Stimulated activated CD8-positive, alpha-beta memory T cell treated with anti-CD3 and anti-CD28 coated beads, Interleukin-4, amount 100 ng/mL, for 1 hour (primary cell): ENCODE measurements around the gene RHOF.
"Not testable (repeated sequence)": the region's sequence is repeated elsewhere in the genome, so short reads cannot be mapped to it uniquely, and the experiment has no call there.

Source experiments
- DNase-seq, 2 donors: peaks; one replicate each; pipeline ENCODE4 v3.0.0-alpha.2; 2020; ENCODE audit warnings: low read depth in 2 of 2, low spot score in 1 of 2

RHOF gene

GRCh38 chr12:121776190-121777098, 17.0 kb downstream of the RHOF start:
- peak; percentile 83 to 93 for DNase-seq

GRCh38 chr12:121775501-121775900, 18.0 kb downstream of the RHOF start:
- DNase-seq, result no peak

GRCh38 chr12:121774968-121775474, 18.5 kb downstream of the RHOF start:
- DNase-seq, result no peak

- peak in 1 of 2 donors; percentile 65 for DNase-seq
Observed at GRCh38 chr12:121773011-121773777, 20.3 kb downstream of the RHOF start.

DNA sequence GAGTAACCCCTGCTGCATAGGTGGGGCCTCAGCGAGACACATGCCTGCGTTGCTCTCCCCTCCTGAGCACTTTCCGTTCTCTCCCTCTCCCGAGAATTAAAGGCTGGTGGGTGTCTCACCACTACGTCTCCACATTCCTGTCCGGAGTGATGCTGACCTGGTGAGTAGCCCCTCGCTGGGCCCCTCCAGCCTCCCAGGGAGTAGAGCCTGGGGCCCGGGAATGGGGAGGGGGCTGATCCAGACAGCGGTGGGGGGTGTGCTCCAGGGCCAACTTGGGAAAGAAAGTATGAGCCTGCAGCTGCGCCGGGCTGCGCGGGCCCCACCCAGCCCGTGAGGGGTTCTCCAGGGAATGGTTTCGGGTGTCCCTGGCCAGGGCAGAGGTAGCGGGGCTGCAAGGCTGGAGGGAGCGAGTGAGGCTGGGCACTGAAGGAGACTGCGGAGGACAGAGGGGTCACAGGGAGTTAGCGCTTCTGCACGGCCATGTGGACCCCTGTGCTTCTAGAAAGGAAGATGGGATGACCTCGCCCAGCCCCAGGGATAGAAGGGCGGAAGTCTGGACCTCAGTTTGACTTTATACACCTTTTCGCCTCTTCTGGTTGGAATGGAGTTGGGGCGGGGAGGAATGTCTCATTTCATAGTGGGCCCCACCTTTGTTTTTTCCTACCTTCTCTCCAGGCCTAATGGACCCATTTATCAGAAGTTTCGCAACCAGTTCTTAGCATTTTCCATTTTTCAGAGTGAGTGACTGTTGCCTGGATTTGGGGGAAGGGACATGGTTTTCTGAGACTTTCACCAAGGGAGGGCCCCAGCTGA, 22.5 kb downstream of the RHOF start:
- DNase-seq, result no peak

- DNase-seq, result no peak
Observed at GRCh38 chr12:121770388-121770787, 23.1 kb downstream of the RHOF start.

GRCh38 chr12:121769831-121770301, 23.6 kb downstream of the RHOF start:
- no peak for DNase-seq

- DNase-seq, result no peak
Observed at GRCh38 chr12:121769297-121769830, 24.1 kb downstream of the RHOF start.

DNA sequence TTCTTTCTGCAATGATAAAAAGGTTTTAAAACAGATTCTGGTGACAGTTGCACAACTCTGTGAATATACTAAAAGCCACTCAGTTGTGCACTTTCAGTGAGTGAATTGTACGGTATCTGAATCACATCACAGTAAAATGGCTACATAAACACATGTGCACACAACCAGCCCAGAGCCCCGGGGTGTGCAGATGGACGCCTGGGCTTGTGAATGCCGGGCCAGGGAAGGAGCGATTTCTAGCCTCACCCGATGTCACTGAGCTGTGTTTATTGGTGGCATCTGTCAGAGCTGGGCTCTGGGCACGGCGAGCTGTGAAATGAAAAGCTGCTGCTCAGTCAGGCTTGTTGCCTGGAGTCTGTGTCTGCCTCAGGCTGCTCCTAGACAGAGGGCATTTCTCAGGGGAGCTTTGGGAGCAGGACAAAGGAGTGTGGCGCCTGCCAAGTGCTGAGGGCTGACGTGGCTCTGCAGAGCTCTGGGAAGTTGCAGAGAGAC, 25.9 kb downstream of the RHOF start:
- no peak for DNase-seq

GRCh38 chr12:121766290-121767039, 27.0 kb downstream of the RHOF start:
- DNase-seq, result no peak

GRCh38 chr12:121765573-121765972, 27.9 kb downstream of the RHOF start:
- no peak for DNase-seq

GRCh38 chr12:121764808-121765207, 28.7 kb downstream of the RHOF start:
- no peak for DNase-seq

DNA sequence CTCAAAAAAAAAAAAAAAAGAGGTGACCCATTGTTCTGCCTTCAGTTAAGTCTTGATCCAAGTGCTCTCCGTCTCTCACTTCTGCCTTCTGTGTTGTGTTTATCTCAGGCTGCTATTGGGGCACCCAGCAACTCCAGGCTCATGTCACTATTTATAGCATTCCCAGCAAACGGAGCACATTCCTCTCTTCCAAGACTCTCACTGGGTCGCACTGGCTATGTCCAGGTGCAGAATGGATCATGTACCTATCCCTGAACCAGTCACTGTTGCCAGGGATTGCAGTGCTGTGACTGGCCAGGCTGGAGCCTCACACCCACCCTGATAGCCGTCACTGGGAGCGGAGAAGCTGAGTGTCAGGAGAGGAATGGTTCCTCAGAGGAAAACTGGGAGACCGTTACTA, 31.2 kb downstream of the RHOF start:
- DNase-seq, result no peak

- DNase-seq, result not testable (repeated sequence)
Observed at GRCh38 chr12:121758536-121758935, 35.0 kb downstream of the RHOF start.

GRCh38 chr12:121755591-121755990, 37.9 kb downstream of the RHOF start:
- DNase-seq, result no peak

DNA sequence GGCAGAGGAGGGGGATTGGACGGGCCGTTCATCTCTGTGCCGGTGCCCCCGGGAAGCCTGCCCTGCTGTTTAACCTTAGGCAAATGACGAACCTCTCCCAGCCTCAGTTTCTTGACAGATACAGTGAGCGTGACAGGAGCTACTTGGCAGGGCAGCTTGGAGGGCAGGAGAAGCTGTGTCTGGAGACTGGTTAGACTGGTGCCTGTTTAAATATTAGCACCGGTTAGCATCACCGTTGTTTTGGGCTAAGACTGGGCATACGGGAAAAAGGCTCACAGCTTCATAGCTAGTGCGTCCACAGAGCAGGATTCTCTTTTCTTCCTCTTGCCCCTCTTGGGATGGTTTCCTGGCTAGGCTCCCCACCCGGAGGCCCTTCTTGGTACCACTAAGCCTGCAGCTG, 38.7 kb downstream of the RHOF start:
- DNase-seq, result no peak

DNA sequence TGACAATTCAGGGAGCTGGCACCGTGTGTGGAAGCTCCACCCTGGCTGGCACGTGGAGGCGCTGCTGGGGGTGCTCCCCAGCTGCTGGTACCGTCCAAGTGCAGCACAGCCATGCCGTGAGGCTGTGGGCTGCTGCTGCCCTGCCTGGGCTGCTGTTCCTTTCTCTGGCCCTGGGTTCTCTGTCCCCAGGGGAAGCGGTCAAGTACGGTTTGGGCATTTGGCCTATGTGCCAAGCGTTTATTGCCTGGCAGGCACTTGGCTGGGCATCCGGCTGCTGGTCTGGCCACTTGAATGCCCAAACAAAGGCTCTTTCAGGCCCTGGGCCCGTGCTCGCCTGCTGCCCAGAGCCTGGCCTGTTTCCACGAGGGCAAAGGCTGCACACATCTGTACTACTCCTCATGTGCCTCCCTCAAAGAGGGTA, 39.6 kb downstream of the RHOF start:
- no peak for DNase-seq

- no peak for DNase-seq
Observed at GRCh38 chr12:121751749-121752351, 41.6 kb downstream of the RHOF start.

GRCh38 chr12:121751034-121751433, 42.5 kb downstream of the RHOF start:
- no peak for DNase-seq
